GM13976 (cell line): ENCODE data around the gene CNOT4.
"Not testable (repeated sequence)": the region's sequence is repeated elsewhere in the genome, so short reads cannot be mapped to it uniquely, and the experiment has no call there.

ENCODE experiments used
- DNase-seq: peaks from one replicate; pipeline ENCODE4 v3.0.0; 2012; ENCODE audit warnings: low spot score
- in situ Hi-C: fragments of 300-500 bp; cut with MboI; formaldehyde crosslinking; loops from one replicate; pipeline ENCODE4 v1.12.0; 2022; ENCODE audit warnings: low sequenced_read_pairs, mixed read lengths, inconsistent platforms; ENCODE audit not compliant: unreplicated experiment
- TF ChIP-seq, protein P1 (sequence below): IDR thresholded peaks from 2 replicates; pipeline ENCODE4 v1.5.1; 2012; ENCODE audit warnings: borderline replicate concordance, mild to moderate bottlenecking; ENCODE audit not compliant: insufficient read depth; ENCODE audit errors: extremely low read depth, missing control alignments, control extremely low read depth

CNOT4 gene

GRCh38 chr7:135501402-135501801 is 8.5 kb downstream of the CNOT4 start:
- TF ChIP-seq, protein P1, sequence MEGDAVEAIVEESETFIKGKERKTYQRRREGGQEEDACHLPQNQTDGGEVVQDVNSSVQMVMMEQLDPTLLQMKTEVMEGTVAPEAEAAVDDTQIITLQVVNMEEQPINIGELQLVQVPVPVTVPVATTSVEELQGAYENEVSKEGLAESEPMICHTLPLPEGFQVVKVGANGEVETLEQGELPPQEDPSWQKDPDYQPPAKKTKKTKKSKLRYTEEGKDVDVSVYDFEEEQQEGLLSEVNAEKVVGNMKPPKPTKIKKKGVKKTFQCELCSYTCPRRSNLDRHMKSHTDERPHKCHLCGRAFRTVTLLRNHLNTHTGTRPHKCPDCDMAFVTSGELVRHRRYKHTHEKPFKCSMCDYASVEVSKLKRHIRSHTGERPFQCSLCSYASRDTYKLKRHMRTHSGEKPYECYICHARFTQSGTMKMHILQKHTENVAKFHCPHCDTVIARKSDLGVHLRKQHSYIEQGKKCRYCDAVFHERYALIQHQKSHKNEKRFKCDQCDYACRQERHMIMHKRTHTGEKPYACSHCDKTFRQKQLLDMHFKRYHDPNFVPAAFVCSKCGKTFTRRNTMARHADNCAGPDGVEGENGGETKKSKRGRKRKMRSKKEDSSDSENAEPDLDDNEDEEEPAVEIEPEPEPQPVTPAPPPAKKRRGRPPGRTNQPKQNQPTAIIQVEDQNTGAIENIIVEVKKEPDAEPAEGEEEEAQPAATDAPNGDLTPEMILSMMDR, result no peak
- DNase-seq, result no peak
- in situ Hi-C loops, result no loop called here

- DNase-seq, result no peak
- in situ Hi-C loops, result no loop called here
- TF ChIP-seq, protein P1, result no peak
Observed at GRCh38 chr7:135499818-135500217, 10.1 kb downstream of the CNOT4 start.

- in situ Hi-C loops, result not testable (repeated sequence)
Observed at GRCh38 chr7:135497161-135497560, 12.7 kb downstream of the CNOT4 start.

GRCh38 chr7:135493362-135493761 is 16.5 kb downstream of the CNOT4 start:
- in situ Hi-C loops, result no loop called here
- TF ChIP-seq, protein P1, result no peak
- DNase-seq, result no peak

More at GRCh38 chr7:135497161-135497560, 12.7 kb downstream of the CNOT4 start:
- DNase-seq, result not testable (repeated sequence)

- TF ChIP-seq, protein P1, result no peak
- no peak for DNase-seq
- in situ Hi-C loops, result no loop called here
Observed at GRCh38 chr7:135492151-135492550, 17.8 kb downstream of the CNOT4 start.

DNA sequence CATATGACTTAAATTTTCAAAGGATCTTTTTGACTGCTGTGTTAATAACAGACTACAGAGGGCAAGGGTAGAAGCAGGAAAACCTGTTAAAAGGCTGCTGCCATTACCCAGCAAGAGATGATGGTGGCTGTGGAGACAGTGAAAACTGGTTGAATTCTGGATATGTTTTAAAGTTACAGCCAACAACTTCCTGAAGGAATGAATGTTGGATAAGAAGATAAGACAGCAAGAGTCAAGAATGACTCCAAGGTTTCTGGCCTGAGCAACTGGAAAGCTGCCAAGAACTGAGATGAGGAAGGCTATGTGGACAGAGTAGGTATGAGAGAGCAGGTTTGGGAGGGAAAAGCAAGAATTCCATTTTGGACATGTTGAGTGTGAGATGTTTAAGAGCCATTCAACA is 19.1 kb downstream of the CNOT4 start:
- no peak for DNase-seq
- TF ChIP-seq, protein P1, result no peak
- in situ Hi-C loops, result no loop called here

- no peak for DNase-seq
- TF ChIP-seq, protein P1, result no peak
- in situ Hi-C loops, result no loop called here
Observed at GRCh38 chr7:135489791-135490190, 20.1 kb downstream of the CNOT4 start.
